ENCODE measurements around the gene FAM241A. TPM values are rescaled to one million over a fixed set of nuclear protein-coding genes. Genes with fewer than 3 reads are reported as not detected.

Gene FAM241A
- total and polyA plus RNA-seq, 9 of the 15 experiments (the other 6 are each of a cell fraction or from before 2014, with no cell fraction given) = 2.3 to 8.5 (median 5.3) TPM

GRCh38 chr4:112231779-112232713 lies 86.8 kb downstream of the FAM241A start, which contains the start of gene AP1AR (continued):
- TF ChIP-seq NKRF (IDR thresholded peaks at IDR 0.05; ENCODE audit: borderline replicate concordance) (peak; percentile 90), ZNF766 (CRISPR knock-in tag; conservative IDR thresholded peaks at IDR 0.05) (no peak), NONO (IDR thresholded peaks at IDR 0.05; ENCODE audit: low read depth in 2 of 2, low read length in 1 of 2) (peak in 1 of 2 experiments; percentile 79; a peak in 2 of 4 replicates), CSDE1 (IDR thresholded peaks at IDR 0.05) (no peak), GATAD2B (IDR thresholded peaks at IDR 0.05; ENCODE audit: borderline replicate concordance) (no peak), MAFG (tag; conservative IDR thresholded peaks at IDR 0.05) (no peak), SNIP1 (IDR thresholded peaks at IDR 0.05; ENCODE audit: low read depth) (no peak), ELF2 (CRISPR knock-in tag; IDR thresholded peaks at IDR 0.05) (no peak), ZNF77 (CRISPR knock-in tag; IDR thresholded peaks at IDR 0.05) (no peak), SETDB1 (IDR thresholded peaks at IDR 0.05; ENCODE audit: low read length) (no peak), YY1 (IDR thresholded peaks at IDR 0.05; ENCODE audit: borderline replicate concordance in 1 of 3, control insufficient read depth in 1 of 3, extremely low read depth in 1 of 3, insufficient read depth in 3 of 3, insufficient read length in 1 of 3, insufficient replicate concordance in 2 of 3, low read depth in 1 of 3, low read length in 2 of 3) (peak in 1 of 3 experiments; percentile 11), TCFL5 (CRISPR knock-in tag; conservative IDR thresholded peaks at IDR 0.05) (no peak), TBP (optimal IDR thresholded peaks at IDR 0.05; ENCODE audit: low read depth, low read length) (peak; percentile 79), CBX2 (IDR thresholded peaks at IDR 0.05; ENCODE audit: insufficient read depth, low read length, poor library complexity, severe bottlenecking) (no peak), TAF9B (IDR thresholded peaks at IDR 0.05; ENCODE audit: partially characterized antibody) (peak; percentile 29)
- TF ChIP-seq, protein P1, sequence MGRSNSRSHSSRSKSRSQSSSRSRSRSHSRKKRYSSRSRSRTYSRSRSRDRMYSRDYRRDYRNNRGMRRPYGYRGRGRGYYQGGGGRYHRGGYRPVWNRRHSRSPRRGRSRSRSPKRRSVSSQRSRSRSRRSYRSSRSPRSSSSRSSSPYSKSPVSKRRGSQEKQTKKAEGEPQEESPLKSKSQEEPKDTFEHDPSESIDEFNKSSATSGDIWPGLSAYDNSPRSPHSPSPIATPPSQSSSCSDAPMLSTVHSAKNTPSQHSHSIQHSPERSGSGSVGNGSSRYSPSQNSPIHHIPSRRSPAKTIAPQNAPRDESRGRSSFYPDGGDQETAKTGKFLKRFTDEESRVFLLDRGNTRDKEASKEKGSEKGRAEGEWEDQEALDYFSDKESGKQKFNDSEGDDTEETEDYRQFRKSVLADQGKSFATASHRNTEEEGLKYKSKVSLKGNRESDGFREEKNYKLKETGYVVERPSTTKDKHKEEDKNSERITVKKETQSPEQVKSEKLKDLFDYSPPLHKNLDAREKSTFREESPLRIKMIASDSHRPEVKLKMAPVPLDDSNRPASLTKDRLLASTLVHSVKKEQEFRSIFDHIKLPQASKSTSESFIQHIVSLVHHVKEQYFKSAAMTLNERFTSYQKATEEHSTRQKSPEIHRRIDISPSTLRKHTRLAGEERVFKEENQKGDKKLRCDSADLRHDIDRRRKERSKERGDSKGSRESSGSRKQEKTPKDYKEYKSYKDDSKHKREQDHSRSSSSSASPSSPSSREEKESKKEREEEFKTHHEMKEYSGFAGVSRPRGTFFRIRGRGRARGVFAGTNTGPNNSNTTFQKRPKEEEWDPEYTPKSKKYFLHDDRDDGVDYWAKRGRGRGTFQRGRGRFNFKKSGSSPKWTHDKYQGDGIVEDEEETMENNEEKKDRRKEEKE (IDR thresholded peaks at IDR 0.05; ENCODE audit: borderline replicate concordance in 1 of 2, control insufficient read depth in 1 of 2, low read depth in 2 of 2, low read length in 1 of 2) = no peak
- TF ChIP-seq, protein P2, sequence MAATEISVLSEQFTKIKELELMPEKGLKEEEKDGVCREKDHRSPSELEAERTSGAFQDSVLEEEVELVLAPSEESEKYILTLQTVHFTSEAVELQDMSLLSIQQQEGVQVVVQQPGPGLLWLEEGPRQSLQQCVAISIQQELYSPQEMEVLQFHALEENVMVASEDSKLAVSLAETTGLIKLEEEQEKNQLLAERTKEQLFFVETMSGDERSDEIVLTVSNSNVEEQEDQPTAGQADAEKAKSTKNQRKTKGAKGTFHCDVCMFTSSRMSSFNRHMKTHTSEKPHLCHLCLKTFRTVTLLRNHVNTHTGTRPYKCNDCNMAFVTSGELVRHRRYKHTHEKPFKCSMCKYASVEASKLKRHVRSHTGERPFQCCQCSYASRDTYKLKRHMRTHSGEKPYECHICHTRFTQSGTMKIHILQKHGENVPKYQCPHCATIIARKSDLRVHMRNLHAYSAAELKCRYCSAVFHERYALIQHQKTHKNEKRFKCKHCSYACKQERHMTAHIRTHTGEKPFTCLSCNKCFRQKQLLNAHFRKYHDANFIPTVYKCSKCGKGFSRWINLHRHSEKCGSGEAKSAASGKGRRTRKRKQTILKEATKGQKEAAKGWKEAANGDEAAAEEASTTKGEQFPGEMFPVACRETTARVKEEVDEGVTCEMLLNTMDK (IDR thresholded peaks at IDR 0.05; ENCODE audit: borderline replicate concordance, insufficient read depth, low read depth, low read length, poor library complexity, severe bottlenecking) = peak; percentile 31

All from K562 (cell line).